C1 segment of cervical spinal cord (tissue), 14 donors: ENCODE results near the gene POFUT1.
A peak's percentile ranks its signal among the peaks of the same experiment; 100 is the strongest.
"Not testable (repeated sequence)": the region's sequence is repeated elsewhere in the genome, so short reads cannot be mapped to it uniquely, and the experiment has no call there.

ENCODE experiments used
- DNase-seq, 14 donors: peaks; one replicate each; lab custom pipeline; 2025; lab: John Stamatoyannopoulos, UW

Gene POFUT1

DNA sequence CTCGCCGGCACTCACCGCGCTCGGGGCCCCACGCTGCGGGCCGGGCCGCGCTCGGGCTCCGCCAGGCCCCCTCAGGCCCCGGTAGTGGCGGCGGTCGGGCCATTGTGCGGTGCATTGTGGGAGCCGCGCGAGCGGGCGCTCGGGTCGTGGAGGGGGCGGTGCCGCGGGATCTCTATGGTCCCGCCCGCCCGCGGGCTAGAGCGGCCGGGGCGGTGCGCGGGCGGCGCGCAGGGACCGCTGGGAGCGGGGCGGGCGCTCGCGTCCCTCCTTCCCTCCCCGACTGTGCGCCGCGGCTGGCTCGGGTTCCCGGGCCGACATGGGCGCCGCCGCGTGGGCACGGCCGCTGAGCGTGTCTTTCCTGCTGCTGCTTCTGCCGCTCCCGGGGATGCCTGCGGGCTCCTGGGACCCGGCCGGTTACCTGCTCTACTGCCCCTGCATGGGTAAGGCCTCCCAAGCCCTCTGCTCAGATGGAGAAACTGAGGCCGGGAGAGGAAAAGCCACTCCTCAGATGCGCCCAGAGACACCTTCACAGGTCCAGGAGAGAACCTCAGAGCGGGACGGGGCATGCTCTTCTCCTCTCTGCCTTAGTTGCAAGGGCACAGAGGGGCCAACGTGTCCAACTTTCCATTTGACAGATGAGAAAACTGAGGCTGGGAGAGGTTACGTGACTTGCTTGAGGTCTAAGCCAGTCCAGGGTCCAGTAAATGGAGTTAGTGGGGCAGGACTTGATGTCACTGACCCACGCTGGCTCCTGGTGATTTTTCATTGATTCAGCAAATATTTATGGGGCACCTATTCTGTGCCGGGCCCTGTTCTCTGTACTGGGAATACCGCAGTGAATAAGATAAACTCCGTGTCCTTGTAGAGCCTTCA is at the start of gene POFUT1, which contains the start of gene PLAGL2:
TSS of gene POFUT1 (plus strand) at position 255 of the 873 bp plus-strand sequence. CDS start at position 317, 62 bp downstream.
TSS of gene PLAGL2 (minus strand) at position 118 of the 873 bp plus-strand sequence. CDS start 5,565 bp downstream, outside the sequence.
- peak; percentile 25 to 89 (median 74) for DNase-seq

DNA sequence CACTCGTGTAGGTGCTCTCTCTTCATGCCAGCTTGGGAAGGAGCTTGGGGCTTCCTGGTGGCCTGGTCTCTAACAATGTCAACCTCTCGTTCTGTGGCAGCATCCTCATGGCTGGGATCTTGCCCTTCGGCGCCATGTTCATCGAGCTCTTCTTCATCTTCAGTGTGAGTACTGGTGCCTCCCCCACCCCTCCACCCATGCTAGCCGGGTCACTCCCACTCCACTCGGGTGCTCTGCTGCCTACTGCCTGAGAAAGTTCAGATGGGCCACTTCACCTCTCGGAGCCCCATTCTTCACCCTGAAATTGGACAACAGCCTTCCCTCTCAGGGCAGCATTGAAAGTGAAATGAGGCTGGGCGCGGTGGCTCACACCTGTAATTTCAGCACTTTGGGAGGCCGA is 49.3 kb upstream of the POFUT1 start:
- no peak for DNase-seq

DNA sequence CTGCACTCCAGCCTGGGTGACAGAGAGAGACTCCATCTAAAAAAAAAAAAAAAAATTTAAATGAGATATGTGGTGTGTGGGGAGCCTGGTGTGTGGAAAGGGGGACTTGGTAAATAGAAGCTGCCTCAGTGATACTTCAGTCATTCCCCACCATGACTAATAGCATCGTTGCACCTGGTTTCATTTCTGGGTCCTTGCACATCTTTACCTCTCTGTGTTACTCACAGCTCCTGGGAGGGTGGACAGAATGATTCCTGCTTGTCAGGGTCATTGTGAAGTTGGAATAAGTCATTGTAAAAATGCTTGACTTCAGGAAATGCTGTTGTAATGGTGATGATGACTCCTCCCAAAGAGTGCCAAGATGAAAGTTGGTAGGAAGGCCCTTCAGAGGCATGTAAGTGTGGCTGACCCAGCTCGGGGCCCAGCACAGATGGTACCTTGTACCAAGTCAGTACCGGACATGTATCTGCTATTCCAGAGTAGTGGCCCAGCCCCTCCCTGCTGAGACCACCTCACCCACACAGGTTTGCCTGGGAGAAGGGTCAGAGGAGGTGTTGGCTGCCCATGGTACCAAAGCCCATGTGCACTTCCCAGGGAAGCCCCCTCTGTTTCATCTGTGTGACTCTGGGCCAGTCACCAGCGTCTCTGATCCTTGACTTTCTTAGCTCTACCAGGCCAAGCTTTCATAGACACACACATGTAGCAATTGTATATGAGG is 48.6 kb upstream of the POFUT1 start:
- no peak for DNase-seq

DNA sequence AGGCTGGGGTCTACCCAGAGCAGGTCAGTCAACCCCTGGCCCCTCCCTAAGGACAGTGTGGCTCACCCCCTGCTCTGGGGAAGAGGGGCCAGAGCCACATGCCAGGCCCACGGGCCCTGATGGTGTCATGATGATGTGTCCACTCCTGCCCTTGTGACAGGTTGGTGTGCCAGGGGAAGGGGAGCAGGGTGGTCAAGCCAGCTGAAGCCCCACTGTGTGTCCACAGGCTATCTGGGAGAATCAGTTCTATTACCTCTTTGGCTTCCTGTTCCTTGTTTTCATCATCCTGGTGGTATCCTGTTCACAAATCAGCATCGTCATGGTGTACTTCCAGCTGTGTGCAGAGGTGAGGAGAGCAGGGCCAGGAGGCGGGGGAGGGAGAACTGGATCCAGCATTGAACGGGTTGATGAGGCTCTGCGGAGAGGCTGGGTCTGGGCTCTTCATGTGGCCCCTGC is 47.9 kb upstream of the POFUT1 start:
- DNase-seq = no peak

DNA sequence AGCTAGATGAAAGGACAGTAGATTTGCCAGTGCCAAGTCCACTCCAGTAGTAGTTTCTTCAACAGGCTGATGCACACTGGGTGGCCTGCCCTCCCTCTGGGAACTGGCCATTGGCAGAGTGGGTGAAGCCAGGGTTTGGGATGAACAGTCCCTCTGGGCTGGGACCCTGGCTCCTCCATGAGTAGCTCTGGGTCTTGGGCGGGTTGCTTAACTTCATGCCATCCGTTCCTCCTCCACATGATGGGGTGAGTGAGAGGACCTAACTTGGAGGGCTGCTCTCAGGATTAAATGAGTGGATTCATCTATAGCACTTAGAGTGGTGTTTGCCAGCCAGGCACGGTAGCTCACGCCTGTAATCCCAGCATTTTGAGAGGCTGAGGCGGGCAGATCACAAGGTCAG is 47.3 kb upstream of the POFUT1 start:
- no peak for DNase-seq

DNA sequence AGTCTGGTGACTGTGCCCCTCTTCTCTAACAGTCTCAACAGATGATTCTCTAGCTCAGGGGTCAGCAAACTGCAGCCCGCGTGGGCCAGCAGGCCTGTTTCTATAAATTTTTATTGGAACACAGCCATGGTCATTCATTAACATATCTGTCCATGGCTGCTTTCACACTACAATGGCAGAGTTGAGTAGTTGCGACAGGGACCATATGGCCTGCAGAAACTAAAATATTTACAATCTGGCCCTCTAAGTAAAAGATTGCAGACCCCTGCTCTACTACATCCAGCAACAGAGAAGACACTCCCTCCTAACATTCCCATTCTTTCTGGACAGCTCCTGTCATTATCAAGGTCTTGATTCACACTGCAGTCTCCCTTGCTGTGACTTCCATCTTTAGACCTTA is 45.3 kb upstream of the POFUT1 start:
- no peak for DNase-seq

DNA sequence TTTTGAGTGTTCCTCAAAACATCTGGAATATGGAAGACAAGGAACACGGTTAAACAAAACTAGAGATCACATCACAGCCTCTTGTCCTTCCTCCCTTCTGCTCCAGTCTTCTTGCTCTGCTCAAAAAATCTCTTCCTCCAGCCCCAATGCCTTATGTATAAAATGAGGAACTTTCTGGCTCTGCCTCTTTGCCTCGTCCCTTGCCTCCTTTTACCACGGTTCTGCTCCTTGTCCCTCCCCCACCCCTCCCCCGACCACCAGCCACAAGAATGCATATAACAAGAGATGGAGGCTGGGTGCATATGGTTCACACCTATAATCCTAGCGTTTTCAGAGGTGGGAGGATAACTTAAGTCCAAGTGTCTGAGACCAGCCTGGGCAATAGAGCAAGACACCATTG is 43.7 kb upstream of the POFUT1 start:
- DNase-seq = no peak

DNA sequence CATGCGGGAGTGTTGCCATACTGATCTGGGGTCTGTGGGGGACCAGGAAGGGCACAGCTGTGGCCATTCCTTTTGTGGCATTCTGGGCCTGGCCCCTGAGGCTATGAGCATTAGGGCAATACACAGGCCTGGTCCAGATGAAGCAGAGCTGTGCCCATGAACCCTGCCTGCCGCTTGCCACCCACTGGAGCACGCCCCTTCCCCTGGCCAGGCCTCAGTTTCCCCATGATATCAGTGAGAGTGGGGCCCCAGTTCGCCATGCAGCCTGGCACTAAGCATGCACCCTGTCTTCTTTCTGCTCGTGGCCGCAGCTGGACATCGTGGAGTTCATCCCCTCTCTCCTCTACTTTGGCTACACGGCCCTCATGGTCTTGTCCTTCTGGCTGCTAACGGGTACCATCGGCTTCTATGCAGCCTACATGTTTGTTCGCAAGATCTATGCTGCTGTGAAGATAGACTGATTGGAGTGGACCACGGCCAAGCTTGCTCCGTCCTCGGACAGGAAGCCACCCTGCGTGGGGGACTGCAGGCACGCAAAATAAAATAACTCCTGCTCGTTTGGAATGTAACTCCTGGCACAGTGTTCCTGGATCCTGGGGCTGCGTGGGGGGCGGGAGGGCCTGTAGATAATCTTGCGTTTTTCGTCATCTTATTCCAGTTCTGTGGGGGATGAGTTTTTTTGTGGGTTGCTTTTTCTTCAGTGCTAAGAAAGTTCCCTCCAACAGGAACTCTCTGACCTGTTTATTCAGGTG is 42.5 kb upstream of the POFUT1 start:
- no peak for DNase-seq

DNA sequence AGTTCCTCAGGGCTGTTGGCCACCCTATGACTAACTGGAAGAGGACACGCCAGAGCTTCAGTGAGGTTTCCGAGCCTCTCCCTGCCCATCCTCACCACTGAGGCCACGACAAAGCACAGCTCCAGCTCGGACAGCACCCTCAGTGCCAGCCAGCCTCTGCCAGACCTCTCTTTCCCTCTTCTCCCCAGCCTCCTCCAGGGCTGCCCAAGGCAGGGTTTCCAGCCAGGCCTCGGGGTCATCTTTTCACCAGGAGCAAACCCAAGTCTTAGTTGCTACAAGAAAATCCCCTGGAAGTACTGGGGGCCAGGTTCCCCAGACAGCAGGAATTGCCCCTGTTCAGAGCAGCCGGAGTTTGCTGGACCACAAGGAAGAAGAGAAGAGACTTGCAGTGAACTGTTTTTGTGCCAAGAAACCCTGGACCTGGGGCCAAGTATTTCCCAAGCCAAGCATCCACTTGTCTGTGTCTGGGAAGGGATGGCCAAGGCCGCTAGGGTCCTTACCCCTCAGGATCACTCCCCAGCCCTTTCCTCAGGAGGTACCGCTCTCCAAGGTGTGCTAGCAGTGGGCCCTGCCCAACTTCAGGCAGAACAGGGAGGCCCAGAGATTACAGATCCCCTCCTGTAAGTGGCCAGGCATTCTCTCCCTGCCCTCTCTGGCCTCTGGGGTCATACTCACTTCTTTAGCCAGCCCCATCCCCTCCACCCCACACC is 41.7 kb upstream of the POFUT1 start:
- no peak for DNase-seq

DNA sequence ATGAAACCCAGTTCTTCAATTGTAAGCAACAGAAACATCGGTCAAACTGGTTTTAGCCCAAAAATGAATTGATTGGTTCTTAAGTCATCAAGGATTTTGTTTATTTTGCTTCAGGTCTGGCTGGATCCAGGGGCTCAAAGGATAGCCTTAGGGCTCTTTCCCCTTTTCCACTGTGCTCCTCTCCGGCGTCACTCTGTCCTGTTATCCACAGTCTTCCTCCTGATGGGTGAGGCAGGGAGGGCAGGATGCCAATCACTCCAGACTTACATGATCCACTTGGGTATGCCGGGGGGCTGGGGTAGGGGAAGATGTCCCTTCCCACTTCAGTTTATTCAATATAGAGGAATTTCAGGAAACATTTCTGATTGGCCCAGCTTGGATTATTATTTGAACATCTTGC is 40.1 kb upstream of the POFUT1 start:
- no peak for DNase-seq

DNA sequence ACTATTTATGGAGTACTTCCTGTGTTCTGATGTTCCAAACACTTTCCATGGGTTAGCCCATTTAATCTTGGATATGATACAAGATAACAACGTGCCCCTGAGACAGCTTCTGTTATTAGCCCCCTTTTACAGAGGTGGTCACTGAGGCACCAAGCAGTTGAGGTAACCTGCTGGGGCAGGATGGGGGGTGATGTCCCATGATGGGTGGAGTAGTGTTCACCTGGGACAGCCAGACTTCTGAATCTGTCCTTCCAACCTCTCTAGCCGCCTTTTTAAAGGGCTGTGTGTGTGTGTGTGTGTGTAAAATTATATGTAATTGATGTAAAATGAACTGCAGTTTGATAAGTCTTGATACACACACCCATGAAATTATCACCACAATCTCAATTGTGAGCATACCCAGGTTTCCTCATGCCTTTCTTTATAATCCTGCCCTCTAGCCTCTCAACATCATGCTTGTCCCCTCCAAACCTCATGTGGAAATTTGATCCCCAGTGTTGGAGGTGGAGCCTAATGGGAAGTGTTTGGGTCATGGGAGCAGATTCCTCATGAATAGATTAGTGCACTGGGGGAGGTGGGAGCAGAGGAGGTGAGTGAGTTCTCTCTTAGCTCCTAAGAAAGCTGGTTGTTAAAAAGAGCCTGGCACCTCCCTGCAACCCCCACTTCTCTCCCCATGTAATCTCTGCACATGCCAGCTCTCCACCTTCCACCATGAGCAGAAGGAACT is 39.3 kb upstream of the POFUT1 start:
- DNase-seq = no peak

DNA sequence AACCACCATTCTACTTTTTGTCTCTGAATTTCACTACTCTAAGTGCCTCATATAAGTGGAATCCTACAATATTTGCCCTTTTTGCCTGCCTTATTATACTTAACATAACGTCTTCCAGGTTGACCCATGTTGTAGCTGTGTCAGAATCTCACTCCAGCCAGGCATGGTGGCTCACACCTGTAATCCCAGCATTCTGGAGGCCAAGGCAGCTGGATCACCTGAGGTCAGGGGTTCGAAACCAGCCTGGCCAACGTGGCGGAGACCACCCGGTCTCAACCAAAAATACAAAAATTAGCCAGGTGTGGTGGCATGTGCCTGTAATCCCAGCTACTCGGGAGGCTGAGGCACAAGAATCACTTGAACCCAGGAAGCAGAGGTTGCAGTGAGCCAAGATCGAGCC is 30.0 kb upstream of the POFUT1 start:
- DNase-seq = not testable (repeated sequence)

DNA sequence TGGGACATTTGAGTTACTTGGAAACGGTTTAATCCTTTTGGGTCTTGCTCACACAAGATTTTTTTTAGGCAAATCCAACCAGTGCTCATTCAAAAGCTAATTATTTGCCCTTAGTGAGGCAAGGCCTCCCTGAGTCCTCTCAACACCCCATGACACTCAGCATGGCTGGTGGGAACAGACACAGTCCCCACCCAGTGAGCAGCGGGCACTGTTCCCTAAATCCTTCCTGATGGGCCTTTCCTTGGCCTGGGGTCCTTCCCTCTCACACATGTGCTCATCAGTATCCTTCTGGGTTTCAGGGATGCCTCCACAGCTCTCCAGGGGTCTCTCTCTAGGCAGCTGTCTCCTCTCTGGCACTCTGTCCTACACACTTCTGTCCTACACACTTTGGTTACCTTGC is 28.2 kb upstream of the POFUT1 start:
- DNase-seq = no peak

DNA sequence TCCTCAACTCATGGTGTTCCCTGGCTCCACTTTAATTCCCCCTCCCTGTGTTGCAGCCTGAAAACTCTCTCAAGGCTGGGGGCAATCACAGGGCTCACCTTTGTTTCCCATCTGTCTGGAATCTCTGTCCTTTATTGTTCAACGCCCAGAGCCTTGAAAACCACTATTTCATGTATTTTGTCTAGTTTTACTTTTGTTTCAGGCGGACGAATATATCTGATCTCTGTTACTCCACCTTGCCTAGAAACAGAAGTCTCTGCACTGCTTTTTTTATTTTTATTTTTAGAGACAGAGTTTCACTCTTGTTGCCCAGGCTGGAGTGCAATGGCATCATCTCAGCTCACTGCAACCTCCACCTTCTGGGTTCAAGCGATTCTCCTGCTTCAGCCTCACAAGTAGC is 27.7 kb upstream of the POFUT1 start:
- no peak for DNase-seq

DNA sequence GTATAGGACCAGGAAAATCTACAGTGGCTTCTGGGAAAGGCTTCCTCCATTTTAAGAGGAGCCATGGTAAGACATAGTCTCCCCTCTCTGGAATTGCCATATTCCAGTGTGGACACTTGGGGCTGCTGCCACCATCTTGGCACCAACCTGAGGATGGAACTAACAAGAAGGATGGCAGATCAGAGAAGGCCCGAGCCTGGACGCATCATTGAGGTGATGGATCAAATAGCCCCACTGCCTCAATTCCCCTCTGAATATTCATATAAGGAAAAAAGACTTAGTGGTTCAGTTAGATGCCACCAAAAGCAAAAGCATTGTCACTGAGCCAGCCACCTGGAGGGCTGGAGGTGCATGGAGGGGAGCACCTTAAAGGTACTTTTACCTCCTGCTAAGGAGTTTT is 26.1 kb upstream of the POFUT1 start:
- DNase-seq = no peak

DNA sequence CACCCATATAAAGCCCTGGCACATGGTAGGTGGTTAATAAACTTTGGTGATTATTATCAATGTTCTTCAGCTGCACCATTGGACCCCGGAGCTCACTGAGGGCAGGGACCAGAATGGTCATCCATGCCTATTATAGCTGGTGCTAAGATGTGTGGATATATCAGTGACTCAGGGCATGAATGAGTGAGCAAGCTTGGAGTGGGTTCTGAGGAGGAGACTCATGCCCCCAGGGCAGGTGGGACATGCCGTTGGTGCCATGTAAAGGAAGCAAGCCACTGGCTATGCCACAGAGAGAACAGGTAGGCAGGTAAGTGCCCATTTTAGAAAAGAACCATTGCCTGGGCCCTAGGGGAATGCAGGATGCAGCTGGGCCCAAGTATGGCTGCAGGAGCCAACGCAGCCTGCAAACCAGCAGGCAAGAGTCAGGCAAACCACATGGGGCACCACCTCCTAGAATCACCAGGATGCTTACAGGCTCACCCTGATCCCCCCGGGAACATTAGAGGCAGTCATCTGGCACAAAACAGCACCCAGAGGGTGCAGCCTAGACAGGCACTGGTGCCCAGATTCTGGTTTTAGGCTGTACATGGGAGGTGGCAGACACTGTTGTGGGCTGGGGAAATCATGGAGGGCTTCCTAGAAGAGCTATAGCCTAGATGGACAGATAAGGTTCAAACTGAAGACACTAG is 23.6 kb upstream of the POFUT1 start:
- no peak for DNase-seq

DNA sequence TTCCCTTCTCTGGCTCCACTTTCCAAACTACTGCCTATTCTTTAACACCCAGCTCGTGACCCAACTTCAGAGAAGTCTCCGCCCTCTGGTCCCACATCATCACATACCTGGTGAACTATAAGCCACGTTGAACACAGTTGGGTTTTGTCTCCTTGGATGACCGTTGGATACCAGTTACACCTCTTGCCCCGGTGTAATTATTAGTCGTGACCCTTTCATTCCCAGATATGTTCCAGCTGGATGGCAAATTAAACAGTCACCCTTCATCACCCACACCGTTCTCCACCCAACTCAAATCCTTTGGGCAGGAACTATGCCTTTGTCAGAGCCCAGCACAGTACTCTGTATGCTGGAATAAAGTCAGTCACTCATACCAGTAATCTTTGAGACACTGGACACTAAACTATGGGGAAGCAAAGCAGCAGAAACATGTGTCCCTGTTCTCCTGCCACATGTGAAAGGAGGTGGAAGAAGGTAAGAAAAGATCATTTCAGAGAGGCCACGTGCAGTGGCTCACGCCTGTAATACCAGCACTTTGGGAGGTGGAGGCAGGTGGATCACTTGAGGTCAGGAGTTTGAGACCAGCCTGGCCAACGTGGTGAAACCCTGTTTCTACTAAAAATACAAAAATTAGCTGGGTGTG is 22.6 kb upstream of the POFUT1 start:
- DNase-seq = no peak

DNA sequence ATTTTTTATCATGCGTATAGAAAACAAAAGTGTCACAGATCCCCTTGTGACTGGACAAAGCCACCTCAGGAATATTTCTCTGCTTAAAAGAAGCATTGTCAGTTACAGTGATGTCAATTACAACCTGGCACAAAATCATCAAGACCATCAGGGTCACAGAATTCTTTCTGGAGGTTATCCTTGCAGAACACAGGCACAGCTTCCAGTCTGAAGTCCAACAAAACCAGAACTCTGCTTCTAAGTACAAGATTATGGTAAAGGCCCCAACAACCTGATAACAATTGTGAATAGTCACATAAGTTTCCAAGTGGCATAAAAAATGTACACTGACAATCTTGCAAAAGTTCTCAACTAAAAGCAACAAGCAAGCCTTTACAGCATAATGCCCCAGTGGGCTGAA is 21.2 kb upstream of the POFUT1 start:
- DNase-seq = no peak

DNA sequence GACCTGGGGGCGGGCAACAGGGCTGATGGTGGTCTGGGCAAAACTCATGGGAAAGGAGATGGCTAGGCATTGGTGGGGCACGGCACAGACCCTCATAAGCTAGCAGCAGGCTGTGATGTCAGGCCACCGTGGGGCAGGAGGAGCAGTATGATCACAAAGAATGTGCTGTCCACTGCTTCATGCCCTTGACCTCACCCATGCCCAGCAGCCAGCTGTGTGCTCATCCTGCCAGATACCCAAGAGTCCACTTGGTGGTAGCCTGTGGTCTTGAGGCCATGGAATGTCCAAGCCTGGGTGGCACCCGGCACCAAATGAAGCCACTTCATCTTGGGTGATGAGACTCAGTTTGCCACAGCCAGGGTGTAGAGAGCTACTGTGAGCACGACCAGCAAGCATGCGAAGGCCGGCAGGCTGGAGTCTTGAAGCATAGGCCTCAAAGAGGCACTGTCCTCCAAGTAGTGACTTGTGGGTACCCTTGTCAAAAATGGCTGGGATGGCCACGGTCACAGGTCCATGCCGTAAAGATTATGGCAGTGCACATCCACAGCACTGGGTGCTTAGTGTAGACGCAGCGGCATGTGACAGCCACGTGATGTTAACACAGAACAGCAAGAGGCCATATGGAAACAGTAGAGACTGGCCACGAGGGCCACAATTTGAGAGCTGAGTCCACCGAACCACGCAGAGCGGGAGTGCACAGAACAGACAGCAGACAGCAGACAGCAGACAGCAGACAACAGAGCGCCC is 19.1 kb upstream of the POFUT1 start:
- DNase-seq = no peak
